HuH-7.5 (cell line): ENCODE data around the gene TARS3.
"Not testable (repeated sequence)": the region's sequence is repeated elsewhere in the genome, so short reads cannot be mapped to it uniquely, and the experiment has no call there.

Experiments used
- DNase-seq: peaks from one replicate; pipeline ENCODE4 v3.0.0; 2011; ENCODE audit warnings: low spot score

The TARS3 gene

GRCh38 chr15:101698314-101698713, 26.0 kb downstream of the TARS3 start:
- DNase-seq, result no peak

DNA sequence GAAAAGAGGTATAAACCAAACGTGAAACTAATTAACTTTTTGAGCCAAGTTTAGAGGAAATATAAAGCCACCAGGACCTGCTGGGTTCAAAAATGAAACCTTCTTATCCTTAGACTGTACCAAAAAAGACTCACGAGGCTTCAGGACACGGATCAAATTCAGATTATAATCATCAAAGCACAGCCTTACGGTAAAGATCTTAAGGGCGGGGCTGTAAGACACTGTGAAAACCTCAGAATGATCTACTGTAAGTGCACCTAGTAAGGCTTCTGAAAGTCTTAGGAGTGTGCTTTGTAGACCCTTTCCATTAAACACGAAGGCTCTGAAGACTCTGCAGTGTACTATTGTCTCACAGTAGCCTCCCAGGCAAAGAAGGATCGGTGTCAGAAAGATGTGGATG, 26.8 kb downstream of the TARS3 start:
- DNase-seq, result no peak

DNA sequence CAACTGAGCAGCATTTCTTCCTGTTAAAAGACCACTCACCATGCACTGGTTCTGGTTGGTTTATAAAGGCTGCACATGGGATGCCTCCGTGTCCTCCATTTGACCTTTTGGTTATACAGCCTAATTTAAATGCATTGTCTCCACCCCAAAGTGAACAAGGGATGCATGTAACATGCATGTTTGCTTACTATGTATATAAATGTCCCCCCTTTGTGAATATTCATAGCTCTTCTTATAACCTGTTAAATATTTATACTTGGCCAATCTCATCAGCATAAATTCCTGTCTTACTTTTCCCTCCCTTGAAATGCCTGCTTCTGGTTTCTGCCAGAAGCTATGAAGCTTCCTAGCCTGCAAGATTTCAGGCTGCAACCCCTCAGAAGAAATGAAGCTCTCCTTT, 27.4 kb downstream of the TARS3 start:
- DNase-seq, result no peak

GRCh38 chr15:101694261-101694660, 30.0 kb downstream of the TARS3 start:
- no peak for DNase-seq

DNA sequence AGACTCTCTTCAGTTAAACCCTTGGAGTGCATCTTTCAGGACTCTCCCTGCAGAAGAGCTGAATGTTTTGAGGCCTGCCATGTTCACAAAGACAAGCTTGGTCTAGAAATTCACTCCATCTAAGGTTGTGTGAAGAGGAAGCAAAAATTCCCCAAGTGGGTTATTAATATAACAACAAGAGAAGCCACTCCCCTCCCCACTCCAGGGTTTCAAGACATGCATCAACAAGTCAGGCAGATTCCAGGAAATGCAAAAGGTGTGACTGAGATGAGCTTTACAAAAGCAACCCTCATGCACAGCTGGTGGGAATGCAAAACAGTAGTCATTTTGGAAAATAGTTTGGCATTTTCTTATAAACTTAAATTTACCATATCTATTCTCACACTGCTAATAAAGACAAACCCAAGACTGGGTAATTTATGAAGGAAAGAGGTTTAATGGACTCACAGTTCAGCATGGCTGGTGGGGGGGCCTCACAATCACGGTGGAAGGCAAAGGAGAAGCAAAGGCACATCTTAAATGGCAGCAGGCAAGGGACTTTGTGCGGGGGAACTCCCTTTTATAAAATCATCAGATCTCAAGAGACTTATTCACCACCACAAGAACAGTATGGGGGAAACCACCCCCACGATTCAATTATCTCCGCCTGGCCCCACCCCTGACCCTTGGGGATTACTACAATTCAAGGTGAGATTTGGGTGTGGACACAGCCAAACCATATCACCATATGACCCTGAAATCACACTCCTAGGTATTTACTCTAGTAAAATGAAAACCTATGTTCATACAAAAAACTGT, 31.3 kb downstream of the TARS3 start:
- DNase-seq, result no peak

DNA sequence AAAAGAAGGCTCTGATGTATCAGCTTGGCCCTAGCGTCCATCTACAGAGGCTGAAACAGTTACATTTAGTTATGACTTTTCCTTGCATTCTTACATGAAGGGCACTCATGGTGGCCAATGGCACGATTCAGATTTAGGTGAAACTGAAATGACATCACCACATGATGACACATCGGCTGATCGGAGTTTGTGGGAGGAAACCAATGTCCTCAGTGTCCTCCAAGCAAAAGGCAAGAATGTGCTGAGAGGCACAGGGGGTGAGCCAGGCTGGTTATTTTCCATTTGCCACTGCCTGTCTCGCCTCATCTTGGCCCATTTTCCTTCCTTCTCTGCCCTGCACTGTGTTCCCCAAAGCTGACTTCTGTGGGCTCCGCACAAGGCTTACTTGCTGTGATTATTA, 34.4 kb downstream of the TARS3 start:
- DNase-seq, result no peak

- DNase-seq, result no peak
Observed at GRCh38 chr15:101686718-101687117, 37.6 kb downstream of the TARS3 start.

- no peak for DNase-seq
Observed at GRCh38 chr15:101684877-101685276, 39.4 kb downstream of the TARS3 start.

DNA sequence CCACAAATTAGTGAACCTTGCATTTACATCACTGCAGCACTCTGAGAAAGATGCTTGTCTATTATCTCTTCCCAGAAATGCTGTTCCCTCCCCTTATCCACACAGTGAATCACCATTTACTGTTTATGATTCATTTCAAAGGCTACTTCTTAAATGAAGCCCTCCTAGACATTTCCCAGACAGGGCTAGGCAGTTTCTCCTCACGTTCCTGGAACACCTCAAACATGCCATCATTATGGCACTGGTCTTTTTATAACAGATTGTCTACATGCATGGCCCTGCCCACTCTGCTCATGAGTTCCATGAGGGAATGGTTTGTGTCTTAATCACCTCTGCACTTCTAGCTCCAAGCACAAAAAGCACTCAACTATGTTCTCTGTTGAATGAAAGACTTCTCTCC, 39.9 kb downstream of the TARS3 start:
- DNase-seq, result no peak

DNA sequence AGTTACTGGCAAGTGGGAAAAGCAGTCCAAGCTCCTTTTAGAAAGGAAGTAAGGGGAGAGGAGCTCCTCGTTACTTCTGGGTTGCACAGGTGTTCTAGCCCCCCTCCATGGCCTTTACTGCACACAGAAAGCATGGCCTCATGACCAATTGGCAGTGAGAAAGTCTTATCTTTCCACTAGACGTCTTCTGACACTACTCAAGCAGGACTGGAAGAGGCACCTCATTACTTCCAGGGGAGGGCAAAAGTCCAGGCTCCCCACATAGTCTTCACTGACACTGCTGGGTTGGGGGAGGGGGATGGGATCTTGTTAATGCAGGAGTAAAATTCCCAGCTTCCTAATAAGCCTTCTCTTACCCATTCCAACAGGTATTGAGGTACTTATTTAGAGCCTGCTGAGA, 44.5 kb downstream of the TARS3 start:
- DNase-seq, result no peak

DNA sequence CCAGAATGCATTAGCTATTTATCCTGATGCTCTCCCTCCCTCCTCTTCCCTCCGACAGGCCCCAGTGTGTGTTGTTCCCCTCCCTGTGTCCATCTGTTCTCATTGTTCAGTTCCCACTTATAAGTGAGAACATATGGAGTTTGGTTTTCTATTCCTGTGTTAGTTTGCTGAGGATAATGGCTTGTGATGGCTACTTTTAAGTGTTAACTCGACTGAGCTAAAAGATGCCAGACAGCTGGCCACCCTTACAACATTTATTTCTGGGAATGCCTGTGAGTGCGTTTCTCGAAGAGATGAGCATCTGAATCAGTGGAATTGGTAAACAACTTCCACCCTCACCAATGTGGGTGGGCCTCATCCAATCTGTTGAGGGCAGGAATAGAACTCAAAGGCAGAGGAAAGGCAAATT, 47.3 kb downstream of the TARS3 start:
- DNase-seq, result no peak

GRCh38 chr15:101675796-101676582, 48.3 kb downstream of the TARS3 start:
- DNase-seq, result no peak

DNA sequence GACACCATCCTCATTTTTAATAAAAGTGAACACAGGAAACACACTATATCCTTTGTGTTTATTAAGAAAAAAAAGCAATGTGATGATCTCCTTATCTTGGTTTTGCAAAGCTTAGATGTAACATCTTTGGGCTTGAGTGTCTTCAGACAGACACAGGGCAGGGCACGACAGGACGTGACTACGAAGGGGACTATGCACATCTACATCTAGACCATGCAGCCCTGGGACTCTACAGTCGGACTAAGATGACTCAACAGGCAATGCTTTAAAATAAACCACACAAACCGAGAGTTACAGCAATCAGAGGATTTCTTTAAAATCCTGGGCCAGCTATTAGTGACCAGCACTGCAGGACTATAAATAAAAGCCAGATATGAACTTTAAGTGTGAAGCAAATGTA, 49.3 kb downstream of the TARS3 start:
- DNase-seq, result no peak

DNA sequence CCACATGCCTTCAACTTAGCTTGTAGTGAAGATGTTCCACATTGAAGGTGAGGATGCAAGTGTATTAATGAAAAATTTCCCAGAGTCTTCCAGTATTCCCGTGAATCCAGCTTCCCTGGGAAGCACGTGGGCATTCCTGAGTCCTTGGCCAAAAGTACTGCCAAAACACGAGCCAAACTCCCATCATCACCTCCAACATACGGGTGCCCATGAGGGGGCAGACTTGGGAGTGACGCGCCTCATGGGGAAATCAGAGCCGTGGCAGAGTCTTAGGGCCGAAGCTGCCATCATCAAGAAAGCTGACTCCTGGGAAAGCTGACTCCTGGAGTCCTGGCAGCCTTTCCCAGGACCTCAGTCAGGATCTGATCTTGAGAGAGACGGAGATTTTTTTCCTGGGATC, 52.0 kb downstream of the TARS3 start:
- no peak for DNase-seq

DNA sequence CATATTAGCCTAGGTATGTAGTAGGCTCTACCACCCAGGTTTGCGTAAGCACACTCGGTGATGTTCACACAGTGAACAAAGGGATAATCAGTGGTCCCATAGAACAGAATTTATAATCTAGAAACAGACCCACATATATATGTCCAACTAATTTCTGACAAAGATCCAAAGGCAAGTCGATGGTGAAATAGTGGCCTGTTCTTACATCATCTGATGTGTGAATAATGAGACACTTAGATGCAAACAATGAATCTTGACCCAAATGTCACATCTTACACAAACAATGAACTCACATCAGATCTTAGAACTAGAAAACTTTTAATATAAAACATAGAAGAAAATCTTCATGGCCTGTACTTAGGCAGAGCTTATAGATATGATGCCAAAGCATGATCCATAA, 54.5 kb downstream of the TARS3 start:
- no peak for DNase-seq

- no peak for DNase-seq
Observed at GRCh38 chr15:101667881-101668280, 56.4 kb downstream of the TARS3 start.

DNA sequence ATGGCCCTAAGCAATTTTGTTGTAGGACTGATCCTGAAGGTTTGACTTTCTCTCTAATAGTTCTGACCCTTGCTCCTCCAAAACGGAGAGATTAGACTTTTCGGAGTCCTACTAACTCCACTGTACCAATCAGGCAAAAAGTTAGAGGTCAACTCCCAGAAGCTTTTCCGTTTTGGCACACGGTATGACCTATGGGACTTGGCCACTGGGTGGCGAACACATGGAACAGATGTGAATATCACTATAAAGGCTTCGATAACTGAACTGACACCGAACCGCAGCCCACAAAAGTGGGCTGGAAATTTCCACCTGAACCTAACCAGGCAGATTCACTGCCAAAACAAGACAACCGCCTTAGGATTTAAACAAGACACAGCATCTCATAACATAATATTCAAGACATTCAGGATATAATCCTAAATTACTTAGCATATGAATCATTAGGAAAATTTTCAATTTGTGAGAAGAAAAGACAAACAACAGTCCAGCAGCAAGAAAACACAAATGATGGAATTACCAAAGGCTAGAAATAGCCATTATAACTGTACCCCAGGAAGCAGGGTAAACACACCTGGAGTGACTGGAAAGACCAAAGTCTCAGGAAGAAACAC, 59.9 kb downstream of the TARS3 start:
- DNase-seq, result no peak

DNA sequence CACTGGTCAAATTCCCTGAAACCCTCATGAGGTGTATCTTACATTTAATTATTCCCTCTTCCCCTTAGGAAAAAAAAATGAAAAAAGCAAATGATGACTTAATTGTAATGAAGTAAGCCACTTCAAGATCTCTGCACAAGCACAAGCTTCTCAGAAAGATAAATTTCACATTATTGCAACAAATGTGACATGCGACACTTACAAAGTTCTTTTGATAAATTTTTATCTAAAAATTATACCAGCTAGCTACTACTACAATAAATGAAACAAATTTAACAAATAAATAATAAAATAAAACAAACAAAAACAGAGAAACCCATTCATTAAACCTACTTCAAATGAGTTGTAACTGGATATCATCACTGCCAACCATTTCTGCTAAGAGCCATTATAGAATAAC, 62.1 kb downstream of the TARS3 start:
- no peak for DNase-seq

GRCh38 chr15:101660005-101660404, 64.3 kb downstream of the TARS3 start:
- no peak for DNase-seq

- DNase-seq, result no peak
Observed at GRCh38 chr15:101657968-101658784, 66.1 kb downstream of the TARS3 start.

DNA sequence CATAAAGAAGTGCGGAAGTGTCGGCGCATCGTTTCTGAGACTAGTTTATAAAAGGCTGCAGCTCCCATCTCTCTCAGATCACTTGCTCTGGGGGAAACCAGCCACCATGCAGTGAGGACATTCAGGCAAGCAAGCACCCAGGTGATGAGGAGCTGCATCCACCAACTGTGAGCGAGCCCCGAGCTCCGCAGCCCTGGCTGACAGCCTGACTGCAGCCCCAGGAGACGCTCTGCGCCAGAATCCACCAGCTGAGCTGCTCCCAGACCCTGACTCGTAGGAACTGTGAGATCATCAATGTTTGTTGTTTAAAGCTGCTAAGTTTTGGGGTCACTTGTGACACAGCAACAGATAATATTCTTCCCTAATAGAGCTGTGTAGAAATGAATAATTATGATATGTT, 67.1 kb downstream of the TARS3 start:
- DNase-seq, result no peak

- DNase-seq, result not testable (repeated sequence)
Observed at GRCh38 chr15:101654624-101655337, 69.5 kb downstream of the TARS3 start.
